Osteoblast (primary cell): ENCODE measurements around the gene PTOV1. TPM values are rescaled to one million over a fixed set of nuclear protein-coding genes. Genes with fewer than 3 reads are reported as not detected.
A peak's percentile ranks its signal among the peaks of the same experiment; 100 is the strongest.

Experiments
- DNase-seq: peaks from one replicate; pipeline ENCODE4 v3.0.0; 2011; ENCODE audit warnings: low spot score, mixed read lengths; ENCODE audit not compliant: insufficient read length; ENCODE audit errors: missing footprints
- H2AFZ ChIP-seq: 2 replicates; pipeline ENCODE4 v1.6.0; 2011; ENCODE audit warnings: mild to moderate bottlenecking, low read length
- H3K27ac ChIP-seq: 2 replicates; pipeline ENCODE4 v1.5.1; 2011; ENCODE audit warnings: mild to moderate bottlenecking, low read depth, low read length, moderate library complexity
- H3K27me3 ChIP-seq: 2 replicates; pipeline ENCODE4 v1.6.0; 2012; ENCODE audit warnings: mild to moderate bottlenecking, control low read depth, inconsistent platforms, low read length, moderate library complexity; ENCODE audit not compliant: insufficient read depth
- H3K36me3 ChIP-seq: 2 replicates; pipeline ENCODE4 v1.5.1; 2011; ENCODE audit warnings: mild to moderate bottlenecking, low read length, control low read depth, moderate library complexity; ENCODE audit not compliant: insufficient read depth
- H3K4me1 ChIP-seq: 2 replicates; pipeline ENCODE4 v1.5.1; 2011; ENCODE audit warnings: mild to moderate bottlenecking, low read length, control low read depth, moderate library complexity; ENCODE audit not compliant: insufficient read depth
- H3K4me2 ChIP-seq: 2 replicates; pipeline ENCODE4 v1.6.0; 2011; ENCODE audit warnings: mild to moderate bottlenecking, low read length; ENCODE audit not compliant: insufficient read depth
- H3K4me3 ChIP-seq: fragments of 200-600 bp; sonication (generic); 3 replicates; pipeline ENCODE4 v1.5.1; 2012; ENCODE audit warnings: mild to moderate bottlenecking, low read length, inconsistent platforms; ENCODE audit not compliant: insufficient read depth
- H3K79me2 ChIP-seq: 2 replicates; pipeline ENCODE4 v1.6.0; 2012; ENCODE audit warnings: mild to moderate bottlenecking, low read length, control low read depth, inconsistent platforms; ENCODE audit not compliant: insufficient read depth
- H3K9me3 ChIP-seq: 2 replicates; pipeline ENCODE4 v1.5.1; 2011; ENCODE audit warnings: low read depth, low read length, control low read depth
- H4K20me1 ChIP-seq: 2 replicates; pipeline ENCODE4 v1.6.0; 2012; ENCODE audit warnings: mild to moderate bottlenecking, low read length, control low read depth; ENCODE audit not compliant: insufficient read depth
- CTCF ChIP-seq: IDR thresholded peaks from 2 replicates; pipeline ENCODE4 v1.5.1; 2011; ENCODE audit warnings: mild to moderate bottlenecking, low read depth, low read length, moderate library complexity; ENCODE audit errors: extremely low read depth
- small RNA-seq: library from RNA; depleted of rRNA; stranded (forward); fragments of <200 nt; gene quantifications from one replicate; pipeline ENCODE3, GENCODE V24; 2012
- total RNA-seq: library from RNA; depleted of rRNA; stranded (reverse); fragments of >200 nt; gene quantifications from 2 replicates; pipeline ENCODE4 v1.2.3, GENCODE V29; 2012

The PTOV1 gene
- total RNA-seq, 1 donor: 39.4 TPM

GRCh38 chr19:49910179-49910578 lies 59.2 kb downstream of the PTOV1 start:
- Histone ChIP-seq H3K79me2 (peaks cover 28% of the 10 kb centered on the region), H3K27ac (no peak overlapping the region), H2AFZ (no peak overlapping the region), H3K4me2 (no peak overlapping the region), H3K27me3 (no peaks in the 10 kb centered on the region), H3K36me3 (peaks cover 46% of the 10 kb centered on the region), H3K9me3 (no peaks in the 10 kb centered on the region), H3K4me3 (no peak overlapping the region), H3K4me1 (peaks cover 3% of the 10 kb centered on the region), H4K20me1 (peaks cover 32% of the 10 kb centered on the region)
- no peak for TF ChIP-seq CTCF
- DNase-seq: peak; percentile 66

Small RNA genes within 50 kb of the gene (small RNA-seq; reads per million reads assigned to genes)
- not detected for gene MIR4749

Other genes starting within 250 kb of the PTOV1 start
- gene RRAS, start 211.0 kb upstream of the PTOV1 start, total RNA-seq: 23.9 and 31.8 TPM in 2 replicates
- 12.1 and 14.8 TPM in 2 replicates for gene SCAF1, start 208.9 kb upstream of the PTOV1 start, total RNA-seq
- gene IRF3, start 185.3 kb upstream of the PTOV1 start, total RNA-seq: 48.5 and 54.2 TPM in 2 replicates
- gene BCL2L12, start 185.2 kb upstream of the PTOV1 start, total RNA-seq: 4.4 and 5.1 TPM in 2 replicates
- gene PRMT1, start 173.9 kb upstream of the PTOV1 start, total RNA-seq: 199 and 208 TPM in 2 replicates
- gene ADM5, start 161.6 kb upstream of the PTOV1 start, total RNA-seq: under 0.01 and 0.29 TPM in 2 replicates
- gene CPT1C, start 160.0 kb upstream of the PTOV1 start, total RNA-seq: 10.9 and 17.0 TPM in 2 replicates
- gene TSKS, start 87.9 kb upstream of the PTOV1 start, total RNA-seq: not detected in 2 replicates
- gene AP2A1, start 84.2 kb upstream of the PTOV1 start, total RNA-seq: 93.1 and 98.1 TPM in 2 replicates
- 18.6 and 29.7 TPM in 2 replicates for gene FUZ, start 37.9 kb upstream of the PTOV1 start, total RNA-seq
- gene MED25, start 32.9 kb upstream of the PTOV1 start, total RNA-seq: 19.5 and 20.9 TPM in 2 replicates
- 42.1 and 43.8 TPM in 2 replicates for gene PNKP, start 16.4 kb downstream of the PTOV1 start, total RNA-seq
- gene AKT1S1, start 26.2 kb downstream of the PTOV1 start, total RNA-seq: 13.3 and 13.4 TPM in 2 replicates
- gene TBC1D17, start 26.5 kb downstream of the PTOV1 start, total RNA-seq: 21.4 and 26.5 TPM in 2 replicates
- 0.29 and 1.4 TPM in 2 replicates for gene IL4I1, start 45.7 kb downstream of the PTOV1 start, total RNA-seq
- gene ATF5, start 78.0 kb downstream of the PTOV1 start, total RNA-seq: 6.2 and 8.3 TPM in 2 replicates
- gene NUP62, start 78.3 kb downstream of the PTOV1 start, total RNA-seq: 21.2 and 22.8 TPM in 2 replicates
- gene SIGLEC11, start 110.0 kb downstream of the PTOV1 start, total RNA-seq: under 0.01 TPM in 1 of 2 replicates, not detected in the other
- 24.2 and 30.6 TPM in 2 replicates for gene VRK3, start 174.2 kb downstream of the PTOV1 start, total RNA-seq
- gene ZNF473, start 174.8 kb downstream of the PTOV1 start, total RNA-seq: 8.3 and 8.8 TPM in 2 replicates